ENCODE results near the gene IFNG-AS1. TPM values are rescaled to one million over a fixed set of nuclear protein-coding genes. Genes with fewer than 3 reads are reported as not detected.

The IFNG-AS1 gene
- total and polyA plus RNA-seq, 3 experiments from 2014 or later = 0.95 to 35.4 (median 1.6) TPM

DNA sequence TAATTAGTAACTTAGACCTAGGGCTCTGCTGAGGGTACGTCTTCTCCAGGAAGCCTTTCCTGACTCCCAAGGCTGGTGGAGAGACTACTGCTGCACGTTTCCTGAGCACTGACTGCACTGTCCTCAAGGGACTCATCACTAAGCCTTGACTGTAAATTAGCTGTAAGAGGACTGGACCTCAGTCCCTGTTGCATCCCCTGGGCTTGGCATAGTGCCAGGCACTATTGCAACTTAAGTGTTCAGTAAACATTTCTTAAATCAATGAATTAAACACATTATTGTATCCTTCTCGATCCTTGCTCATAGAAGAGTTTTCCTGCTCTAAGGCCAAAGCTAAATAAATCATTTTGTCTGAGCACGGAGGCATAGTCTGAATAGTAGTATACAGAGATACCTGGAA, 31.9 kb upstream of the IFNG-AS1 start:
- no peak overlapping the region for H3K4me3 Mint-ChIP-seq
- H3K4me1 Mint-ChIP-seq = no peaks in the 10 kb centered on the region
- POLR2A ChIA-PET = no interaction called here
- H3K9me3 ChIP-seq (ENCODE audit: low read length) = no peaks in the 10 kb centered on the region
- H3K27ac ChIP-seq (ENCODE audit: low read depth, low read length) = no peak overlapping the region
- peaks cover 0 to 4% (median 3%) of the 10 kb centered on the region in 5 donors for H3K9me3 Mint-ChIP-seq
- H3K27me3 ChIP-seq (ENCODE audit: insufficient read depth, low read length, poor library complexity, severe bottlenecking) = no peaks in the 10 kb centered on the region
- peak overlapping the region in 1 of 8 donors; percentile 51 for H3K27ac Mint-ChIP-seq
- no peak for DNase-seq
- no peaks in the 10 kb centered on the region for H3K4me1 ChIP-seq (ENCODE audit: insufficient read depth, low read length)
- no peaks in the 10 kb centered on the region for H3K36me3 ChIP-seq (ENCODE audit: insufficient read depth, low read length)
- peaks cover 0 to 15% (median 0%) of the 10 kb centered on the region in 3 donors for H3K36me3 Mint-ChIP-seq
- CTCF ChIA-PET = no interaction called here
- H3K27me3 Mint-ChIP-seq = no peaks in the 10 kb centered on the region
- no peak overlapping the region for H3K4me3 ChIP-seq (ENCODE audit: low read length)

DNA sequence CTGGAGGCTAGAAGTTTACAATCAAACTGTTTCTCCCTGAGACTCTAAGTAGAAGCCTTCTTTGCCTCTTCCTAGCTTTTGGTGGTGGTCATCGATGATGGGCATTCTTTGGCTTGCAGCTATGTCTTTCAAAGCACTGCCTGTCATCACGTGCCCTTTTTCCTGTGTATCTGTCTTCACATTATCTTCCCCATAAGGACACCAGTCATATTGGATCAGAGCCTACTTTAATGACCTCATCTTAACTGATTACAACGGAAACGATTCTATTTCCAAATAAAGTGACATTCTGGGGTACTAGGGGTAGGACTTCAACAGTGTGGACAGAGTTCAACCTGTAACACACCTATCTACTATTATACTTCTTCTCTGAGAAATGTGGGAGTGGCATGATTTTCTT, 31.1 kb upstream of the IFNG-AS1 start:
- Mint-ChIP-seq H3K9me3 (peaks cover 0 to 4% (median 3%) of the 10 kb centered on the region in 5 donors), H3K27ac (no peak overlapping the region), H3K4me1 (no peaks in the 10 kb centered on the region), H3K4me3 (no peak overlapping the region), H3K27me3 (no peaks in the 10 kb centered on the region), H3K36me3 (peaks cover 0 to 11% (median 0%) of the 10 kb centered on the region in 3 donors)
- H3K4me1 ChIP-seq (ENCODE audit: insufficient read depth, low read length) = no peaks in the 10 kb centered on the region
- no peaks in the 10 kb centered on the region for H3K27me3 ChIP-seq (ENCODE audit: insufficient read depth, low read length, poor library complexity, severe bottlenecking)
- no peaks in the 10 kb centered on the region for H3K36me3 ChIP-seq (ENCODE audit: insufficient read depth, low read length)
- H3K4me3 ChIP-seq (ENCODE audit: low read length) = no peak overlapping the region
- H3K9me3 ChIP-seq (ENCODE audit: low read length) = no peaks in the 10 kb centered on the region
- H3K27ac ChIP-seq (ENCODE audit: low read depth, low read length) = no peak overlapping the region
- ChIA-PET POLR2A (no interaction called here), CTCF (no interaction called here)
- DNase-seq = no peak

DNA sequence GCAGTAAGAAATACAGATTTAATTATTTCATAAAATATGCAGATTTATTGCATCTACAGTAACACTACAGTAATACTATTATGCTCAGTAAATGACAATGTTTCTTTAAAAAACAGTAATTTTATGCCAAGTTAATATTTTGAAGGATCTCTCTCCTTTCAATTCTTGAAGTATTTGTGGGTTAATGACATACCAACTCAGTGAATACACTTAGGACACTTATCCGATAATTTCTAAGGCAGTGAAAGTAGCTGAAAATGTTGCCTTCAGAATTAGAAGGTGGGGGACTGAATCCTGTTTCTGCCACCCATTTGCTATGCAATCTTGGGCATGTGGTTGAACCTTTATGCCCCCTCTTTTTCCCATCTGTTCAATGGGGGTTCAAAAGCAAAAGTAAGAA, 24.8 kb upstream of the IFNG-AS1 start:
- ChIA-PET POLR2A (no interaction called here), CTCF (no interaction called here)
- Histone ChIP-seq H3K27me3 (ENCODE audit: insufficient read depth, low read length, poor library complexity, severe bottlenecking) (no peaks in the 10 kb centered on the region), H3K4me1 (ENCODE audit: insufficient read depth, low read length) (no peaks in the 10 kb centered on the region), H3K9me3 (ENCODE audit: low read length) (no peaks in the 10 kb centered on the region), H3K27ac (ENCODE audit: low read depth, low read length) (no peak overlapping the region), H3K4me3 (ENCODE audit: low read length) (no peak overlapping the region), H3K36me3 (ENCODE audit: insufficient read depth, low read length) (no peaks in the 10 kb centered on the region)
- H3K4me3 Mint-ChIP-seq = no peak overlapping the region
- H3K4me1 Mint-ChIP-seq = no peaks in the 10 kb centered on the region
- H3K36me3 Mint-ChIP-seq = peaks cover 0 to 9% (median 0%) of the 10 kb centered on the region in 3 donors
- no peaks in the 10 kb centered on the region for H3K27me3 Mint-ChIP-seq
- peaks cover 0 to 3% (median 2%) of the 10 kb centered on the region in 5 donors for H3K9me3 Mint-ChIP-seq
- DNase-seq = no peak
- H3K27ac Mint-ChIP-seq = no peak overlapping the region

DNA sequence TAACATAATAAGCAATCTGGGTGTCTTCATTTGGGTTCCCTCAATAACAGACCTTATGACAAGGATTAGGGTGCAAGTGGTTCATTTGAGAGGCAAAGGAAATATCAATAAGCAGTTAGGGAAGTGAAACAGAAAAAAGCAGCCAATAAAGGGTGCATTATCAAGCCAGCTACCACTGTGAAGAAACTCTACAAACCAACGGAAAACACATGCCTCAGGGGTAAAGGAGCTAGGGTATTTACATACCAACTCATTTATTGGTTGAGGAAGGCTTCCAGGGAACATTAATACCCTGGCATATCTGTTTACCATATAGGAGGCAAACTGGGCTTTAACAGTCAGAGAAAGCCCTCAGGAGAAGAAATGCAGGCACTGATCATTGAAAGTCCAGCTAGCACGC, 22.7 kb upstream of the IFNG-AS1 start:
- Mint-ChIP-seq H3K4me3 (no peak overlapping the region), H3K36me3 (no peaks in the 10 kb centered on the region), H3K9me3 (no peaks in the 10 kb centered on the region), H3K4me1 (no peaks in the 10 kb centered on the region), H3K27ac (no peak overlapping the region), H3K27me3 (no peaks in the 10 kb centered on the region)
- Histone ChIP-seq H3K4me3 (ENCODE audit: low read length) (no peak overlapping the region), H3K36me3 (ENCODE audit: insufficient read depth, low read length) (no peaks in the 10 kb centered on the region), H3K27ac (ENCODE audit: low read depth, low read length) (no peak overlapping the region), H3K9me3 (ENCODE audit: low read length) (no peaks in the 10 kb centered on the region), H3K4me1 (ENCODE audit: insufficient read depth, low read length) (no peaks in the 10 kb centered on the region), H3K27me3 (ENCODE audit: insufficient read depth, low read length, poor library complexity, severe bottlenecking) (no peaks in the 10 kb centered on the region)
- ChIA-PET CTCF (interaction anchor here (1.1 kb wide), 1 partner anchor 28 kb away, joined by 3 read pairs; no protein-coding TSS in a partner anchor), POLR2A (no interaction called here)
- no peak for DNase-seq

DNA sequence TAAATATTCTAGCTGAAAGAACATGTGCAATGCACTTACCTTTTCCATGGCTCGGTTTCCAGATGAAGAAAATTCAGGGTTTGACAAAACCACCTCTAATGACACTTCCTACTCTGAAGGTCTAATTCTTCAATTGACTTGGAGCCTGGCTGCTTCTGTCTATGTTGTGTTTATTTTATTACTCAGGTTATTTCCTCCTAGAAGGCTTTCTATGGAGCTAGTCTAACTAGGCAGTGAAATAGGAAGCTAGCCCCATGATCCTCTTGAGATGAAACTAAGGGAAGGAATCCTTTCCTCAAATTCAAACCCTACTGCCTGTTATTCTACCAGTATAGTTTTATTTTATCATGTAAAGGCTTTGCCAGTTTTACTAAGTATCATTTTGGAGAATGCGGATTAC, 20.9 kb upstream of the IFNG-AS1 start:
- POLR2A ChIA-PET = no interaction called here
- H3K27ac ChIP-seq (ENCODE audit: low read depth, low read length) = no peak overlapping the region
- H3K36me3 ChIP-seq (ENCODE audit: insufficient read depth, low read length) = no peaks in the 10 kb centered on the region
- no peak overlapping the region for H3K4me3 ChIP-seq (ENCODE audit: low read length)
- Mint-ChIP-seq H3K36me3 (no peaks in the 10 kb centered on the region), H3K27me3 (no peaks in the 10 kb centered on the region), H3K4me1 (no peaks in the 10 kb centered on the region), H3K27ac (no peak overlapping the region), H3K4me3 (no peak overlapping the region), H3K9me3 (no peaks in the 10 kb centered on the region)
- H3K9me3 ChIP-seq (ENCODE audit: low read length) = no peaks in the 10 kb centered on the region
- CTCF ChIA-PET = no interaction called here
- no peak for DNase-seq
- H3K27me3 ChIP-seq (ENCODE audit: insufficient read depth, low read length, poor library complexity, severe bottlenecking) = no peaks in the 10 kb centered on the region
- no peaks in the 10 kb centered on the region for H3K4me1 ChIP-seq (ENCODE audit: insufficient read depth, low read length)

DNA sequence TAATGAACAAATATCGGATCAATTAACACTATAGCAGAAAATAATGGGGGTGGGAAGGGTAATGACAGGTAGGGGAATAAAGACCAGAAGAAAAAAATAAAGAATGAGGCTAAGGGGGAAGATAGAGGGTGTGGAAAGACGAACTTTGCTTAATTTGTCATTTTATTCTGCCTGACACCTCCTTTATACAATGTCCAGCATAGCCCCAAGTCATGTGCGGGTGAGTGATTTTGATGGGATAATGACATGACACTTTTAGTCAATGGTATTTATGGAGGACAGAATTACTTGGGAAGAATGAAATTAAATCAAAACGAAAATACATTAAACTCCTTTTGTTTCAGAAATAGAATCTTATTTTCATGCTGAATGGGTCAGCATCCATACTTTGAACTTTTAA, 20.5 kb upstream of the IFNG-AS1 start:
- Mint-ChIP-seq H3K9me3 (no peaks in the 10 kb centered on the region), H3K36me3 (no peaks in the 10 kb centered on the region)

DNA sequence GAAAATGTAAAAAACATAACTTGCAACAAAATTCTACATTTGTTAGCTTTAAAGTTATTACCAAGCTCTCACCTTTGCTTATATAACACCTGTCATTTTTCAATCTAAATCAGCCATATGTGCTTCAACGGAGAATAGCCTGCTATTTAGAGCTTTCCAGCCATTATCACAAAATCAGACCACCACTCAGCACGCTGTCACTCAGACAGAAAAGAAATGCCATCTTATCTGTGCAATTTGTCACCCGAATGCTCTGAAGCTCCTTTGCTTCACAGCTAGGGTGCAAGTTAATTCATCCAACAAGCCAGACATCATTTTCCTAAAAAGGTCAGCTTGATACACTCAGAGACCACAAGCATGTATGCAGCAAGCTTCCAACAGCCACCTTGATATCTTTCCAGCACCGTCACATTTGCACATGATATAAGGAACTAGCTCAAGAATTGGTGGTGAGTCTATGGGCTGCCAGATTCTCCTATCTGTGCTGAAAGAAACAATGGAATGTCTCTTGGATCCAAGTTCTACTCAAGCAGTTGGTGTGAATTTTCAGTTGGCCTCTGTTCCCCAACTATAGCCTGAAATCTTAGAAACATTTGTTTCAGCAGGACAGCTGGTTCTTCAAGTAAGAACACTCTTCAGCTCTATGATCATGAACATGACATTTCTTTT, 20.0 kb upstream of the IFNG-AS1 start:
- no peaks in the 10 kb centered on the region for H3K27me3 ChIP-seq (ENCODE audit: insufficient read depth, low read length, poor library complexity, severe bottlenecking)
- Mint-ChIP-seq H3K27me3 (peaks cover 0 to 3% of the 10 kb centered on the region in 2 donors), H3K4me1 (no peaks in the 10 kb centered on the region), H3K36me3 (no peaks in the 10 kb centered on the region), H3K4me3 (no peak overlapping the region), H3K9me3 (no peaks in the 10 kb centered on the region), H3K27ac (no peak overlapping the region)
- H3K4me3 ChIP-seq (ENCODE audit: low read length) = no peak overlapping the region
- H3K9me3 ChIP-seq (ENCODE audit: low read length) = no peaks in the 10 kb centered on the region
- POLR2A ChIA-PET = no interaction called here
- CTCF ChIA-PET = no interaction called here
- no peak for DNase-seq
- no peak overlapping the region for H3K27ac ChIP-seq (ENCODE audit: low read depth, low read length)
- H3K4me1 ChIP-seq (ENCODE audit: insufficient read depth, low read length) = no peaks in the 10 kb centered on the region
- no peaks in the 10 kb centered on the region for H3K36me3 ChIP-seq (ENCODE audit: insufficient read depth, low read length)

More for the DNA sequence above, 20.5 kb upstream of the IFNG-AS1 start:
- ChIA-PET CTCF (no interaction called here), POLR2A (no interaction called here)
- no peaks in the 10 kb centered on the region for H3K36me3 ChIP-seq (ENCODE audit: insufficient read depth, low read length)
- no peak overlapping the region for H3K27ac Mint-ChIP-seq
- H3K27me3 ChIP-seq (ENCODE audit: insufficient read depth, low read length, poor library complexity, severe bottlenecking) = no peaks in the 10 kb centered on the region
- no peak overlapping the region for H3K4me3 ChIP-seq (ENCODE audit: low read length)
- H3K27ac ChIP-seq (ENCODE audit: low read depth, low read length) = no peak overlapping the region
- H3K27me3 Mint-ChIP-seq = peaks cover 0 to 3% of the 10 kb centered on the region in 2 donors
- no peaks in the 10 kb centered on the region for H3K4me1 Mint-ChIP-seq
- no peaks in the 10 kb centered on the region for H3K9me3 ChIP-seq (ENCODE audit: low read length)
- H3K4me3 Mint-ChIP-seq = no peak overlapping the region
- DNase-seq = no peak
- no peaks in the 10 kb centered on the region for H3K4me1 ChIP-seq (ENCODE audit: insufficient read depth, low read length)

DNA sequence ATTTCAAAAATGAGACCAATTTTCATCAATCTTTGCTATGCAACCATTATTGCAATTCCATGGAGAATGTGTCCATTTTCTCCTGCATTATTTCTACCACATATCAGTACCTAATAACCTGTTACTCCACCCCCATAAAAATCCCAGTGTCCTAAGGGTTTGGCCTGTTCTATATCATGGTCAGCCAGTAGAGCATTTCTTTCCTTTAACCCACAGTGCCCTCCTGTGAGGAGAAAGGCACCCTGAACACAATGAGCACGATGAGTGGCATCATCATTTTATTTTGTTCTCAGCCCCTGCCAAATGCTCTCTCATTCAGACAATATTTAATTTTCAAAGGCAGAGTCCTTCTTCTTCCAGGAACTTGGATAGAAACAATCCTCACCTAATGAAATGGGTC, 11.6 kb upstream of the IFNG-AS1 start:
- Histone ChIP-seq H3K36me3 (ENCODE audit: insufficient read depth, low read length) (no peaks in the 10 kb centered on the region), H3K27me3 (ENCODE audit: insufficient read depth, low read length, poor library complexity, severe bottlenecking) (no peaks in the 10 kb centered on the region), H3K27ac (ENCODE audit: low read depth, low read length) (no peak overlapping the region), H3K9me3 (ENCODE audit: low read length) (no peaks in the 10 kb centered on the region), H3K4me3 (ENCODE audit: low read length) (no peak overlapping the region), H3K4me1 (ENCODE audit: insufficient read depth, low read length) (no peaks in the 10 kb centered on the region)
- DNase-seq = no peak
- H3K9me3 Mint-ChIP-seq = peaks cover 0 to 9% (median 6%) of the 10 kb centered on the region in 5 donors
- H3K27ac Mint-ChIP-seq = peak overlapping the region in 1 of 8 donors; percentile 71
- no peak overlapping the region for H3K4me3 Mint-ChIP-seq
- CTCF ChIA-PET = no interaction called here
- peaks cover 0 to 35% (median 2%) of the 10 kb centered on the region in 3 donors for H3K36me3 Mint-ChIP-seq
- no peaks in the 10 kb centered on the region for H3K4me1 Mint-ChIP-seq
- peaks cover 8 to 9% of the 10 kb centered on the region in 2 donors for H3K27me3 Mint-ChIP-seq
- POLR2A ChIA-PET = no interaction called here
